ENCODE data around the gene PARP16.

DNA sequence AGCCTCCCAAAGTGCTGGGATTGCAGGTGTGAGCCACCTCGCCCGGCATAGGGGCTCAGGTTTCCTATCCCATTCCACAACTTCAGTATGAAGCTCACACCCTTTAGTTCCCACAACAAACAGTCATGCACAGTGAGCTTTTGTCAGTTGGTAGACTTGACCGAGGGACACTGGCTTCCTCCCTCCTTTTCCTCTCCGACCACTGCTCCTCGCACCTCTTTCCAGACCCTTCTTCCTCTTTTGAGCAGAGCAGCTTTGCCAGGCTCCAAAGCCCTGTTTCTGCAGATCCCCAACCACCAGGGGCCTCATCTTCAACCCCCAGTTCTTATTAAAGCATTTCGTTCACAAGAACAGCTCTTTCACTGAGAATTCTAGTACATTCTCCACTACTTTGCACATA, 62.7 kb downstream of the PARP16 start:
- TF ChIP-seq, protein P1, sequence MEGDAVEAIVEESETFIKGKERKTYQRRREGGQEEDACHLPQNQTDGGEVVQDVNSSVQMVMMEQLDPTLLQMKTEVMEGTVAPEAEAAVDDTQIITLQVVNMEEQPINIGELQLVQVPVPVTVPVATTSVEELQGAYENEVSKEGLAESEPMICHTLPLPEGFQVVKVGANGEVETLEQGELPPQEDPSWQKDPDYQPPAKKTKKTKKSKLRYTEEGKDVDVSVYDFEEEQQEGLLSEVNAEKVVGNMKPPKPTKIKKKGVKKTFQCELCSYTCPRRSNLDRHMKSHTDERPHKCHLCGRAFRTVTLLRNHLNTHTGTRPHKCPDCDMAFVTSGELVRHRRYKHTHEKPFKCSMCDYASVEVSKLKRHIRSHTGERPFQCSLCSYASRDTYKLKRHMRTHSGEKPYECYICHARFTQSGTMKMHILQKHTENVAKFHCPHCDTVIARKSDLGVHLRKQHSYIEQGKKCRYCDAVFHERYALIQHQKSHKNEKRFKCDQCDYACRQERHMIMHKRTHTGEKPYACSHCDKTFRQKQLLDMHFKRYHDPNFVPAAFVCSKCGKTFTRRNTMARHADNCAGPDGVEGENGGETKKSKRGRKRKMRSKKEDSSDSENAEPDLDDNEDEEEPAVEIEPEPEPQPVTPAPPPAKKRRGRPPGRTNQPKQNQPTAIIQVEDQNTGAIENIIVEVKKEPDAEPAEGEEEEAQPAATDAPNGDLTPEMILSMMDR (IDR thresholded peaks at IDR 0.05): no peak
- no peak for TF ChIP-seq POLR2A (IDR thresholded peaks at IDR 0.05)

Data from right lobe of liver (tissue), 4 donors.